Endothelial cell (in vitro differentiated cells): ENCODE data around the gene ATF4. TPM values are rescaled to one million over a fixed set of nuclear protein-coding genes. Genes with fewer than 3 reads are reported as not detected.
A peak's percentile ranks its signal among the peaks of the same experiment; 100 is the strongest.

Experiments
- DNase-seq: peaks from one replicate; pipeline ENCODE4 v3.0.0; 2021; ENCODE audit warnings: low spot score
- H3K27ac Mint-ChIP-seq: one replicate; pipeline ENCODE4 v1.8.0; 2021; ENCODE audit warnings: mixed read lengths, inconsistent platforms; ENCODE audit not compliant: unreplicated experiment
- H3K27me3 Mint-ChIP-seq: one replicate; pipeline ENCODE4 v1.8.0; 2021; ENCODE audit warnings: mild to moderate bottlenecking, moderate library complexity, mixed read lengths, inconsistent platforms; ENCODE audit not compliant: unreplicated experiment
- H3K36me3 Mint-ChIP-seq: one replicate; pipeline ENCODE4 v1.8.0; 2021; ENCODE audit warnings: mild to moderate bottlenecking, low read depth, mixed read lengths, inconsistent platforms; ENCODE audit not compliant: unreplicated experiment
- H3K4me1 Mint-ChIP-seq: one replicate; pipeline ENCODE4 v1.8.0; 2021; ENCODE audit warnings: mild to moderate bottlenecking, mixed read lengths, inconsistent platforms; ENCODE audit not compliant: unreplicated experiment
- H3K4me3 Mint-ChIP-seq: one replicate; pipeline ENCODE4 v1.8.0; 2021; ENCODE audit warnings: mild to moderate bottlenecking, mixed read lengths, inconsistent platforms; ENCODE audit not compliant: unreplicated experiment
- H3K9me3 Mint-ChIP-seq: one replicate; pipeline ENCODE4 v1.8.0; 2021; ENCODE audit warnings: mixed read lengths, inconsistent platforms; ENCODE audit not compliant: unreplicated experiment
- long read RNA-seq: library from polyadenylated mRNA; unstranded; transcript quantifications from one replicate; pipeline ENCODE4 v2.0.0, GENCODE V29; 2020; ENCODE audit not compliant: unreplicated experiment
- total RNA-seq: library from RNA; stranded (reverse); fragmentation: NEBNext Ultra II Directional; extraction: Animal tissue kit (Norgen Biotek cat#: 25700); gene quantifications from one replicate; pipeline ENCODE4 v1.2.1, GENCODE V29; 2021; ENCODE audit not compliant: unreplicated experiment
- TF ChIP-seq, protein P1 (sequence below): fragments of 200-600 bp; sonication (generic); IDR thresholded peaks from one replicate; pipeline ENCODE4 v1.5.0; 2021; ENCODE audit warnings: antibody characterized with exemption; ENCODE audit not compliant: unreplicated experiment

The ATF4 gene, protein sequence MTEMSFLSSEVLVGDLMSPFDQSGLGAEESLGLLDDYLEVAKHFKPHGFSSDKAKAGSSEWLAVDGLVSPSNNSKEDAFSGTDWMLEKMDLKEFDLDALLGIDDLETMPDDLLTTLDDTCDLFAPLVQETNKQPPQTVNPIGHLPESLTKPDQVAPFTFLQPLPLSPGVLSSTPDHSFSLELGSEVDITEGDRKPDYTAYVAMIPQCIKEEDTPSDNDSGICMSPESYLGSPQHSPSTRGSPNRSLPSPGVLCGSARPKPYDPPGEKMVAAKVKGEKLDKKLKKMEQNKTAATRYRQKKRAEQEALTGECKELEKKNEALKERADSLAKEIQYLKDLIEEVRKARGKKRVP
- 312 TPM for total RNA-seq
- long read RNA-seq, transcript ATF4-201 (2 exons, 2,019 nt) = minor isoform, 8 of 247 reads
- long read RNA-seq, transcript ATF4-202 (3 exons, 1,419 nt) = major isoform, 232 of 247 reads
- long read RNA-seq, partial matches to known transcripts = 2 of 247 reads
- long read RNA-seq, other reads (novel, unspliced or antisense) = 5 of 247 reads

DNA sequence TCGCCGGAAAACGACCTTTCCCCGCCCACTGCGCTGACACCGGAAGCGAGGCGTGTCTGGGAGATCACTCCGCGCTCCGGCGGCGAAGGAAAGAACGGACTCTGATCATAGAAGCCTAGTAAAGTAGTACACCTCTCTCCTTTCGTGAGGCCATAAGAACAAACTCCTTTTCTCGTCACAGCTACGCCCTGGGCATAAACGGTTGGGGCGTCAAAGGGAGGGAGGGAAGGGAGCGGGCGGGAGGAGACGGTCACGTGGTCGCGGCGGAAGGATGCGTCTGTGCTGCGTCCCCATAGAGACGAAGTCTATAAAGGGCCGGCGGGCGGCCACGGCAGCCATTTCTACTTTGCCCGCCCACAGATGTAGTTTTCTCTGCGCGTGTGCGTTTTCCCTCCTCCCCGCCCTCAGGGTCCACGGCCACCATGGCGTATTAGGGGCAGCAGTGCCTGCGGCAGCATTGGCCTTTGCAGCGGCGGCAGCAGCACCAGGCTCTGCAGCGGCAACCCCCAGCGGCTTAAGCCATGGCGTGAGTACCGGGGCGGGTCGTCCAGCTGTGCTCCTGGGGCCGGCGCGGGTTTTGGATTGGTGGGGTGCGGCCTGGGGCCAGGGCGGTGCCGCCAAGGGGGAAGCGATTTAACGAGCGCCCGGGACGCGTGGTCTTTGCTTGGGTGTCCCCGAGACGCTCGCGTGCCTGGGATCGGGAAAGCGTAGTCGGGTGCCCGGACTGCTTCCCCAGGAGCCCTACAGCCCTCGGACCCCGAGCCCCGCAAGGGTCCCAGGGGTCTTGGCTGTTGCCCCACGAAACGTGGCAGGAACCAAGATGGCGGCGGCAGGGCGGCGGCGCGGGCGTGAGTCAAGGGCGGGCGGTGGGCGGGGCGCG lies at the start of gene ATF4:
TSS of gene ATF4 (plus strand) at position 337 of the 880 bp plus-strand sequence. CDS start 884 bp downstream, outside the sequence.
- Mint-ChIP-seq H3K27me3 (peaks cover 15% of the 10 kb centered on the region), H3K36me3 (peaks cover 43% of the 10 kb centered on the region), H3K9me3 (no peaks in the 10 kb centered on the region), H3K27ac (peak within 1 kb of the TSS; percentile 100), H3K4me3 (peak within 1 kb of the TSS; percentile 96), H3K4me1 (peaks cover 51% of the 10 kb centered on the region)
- DNase-seq = peak; percentile 81
- TF ChIP-seq, protein P1, sequence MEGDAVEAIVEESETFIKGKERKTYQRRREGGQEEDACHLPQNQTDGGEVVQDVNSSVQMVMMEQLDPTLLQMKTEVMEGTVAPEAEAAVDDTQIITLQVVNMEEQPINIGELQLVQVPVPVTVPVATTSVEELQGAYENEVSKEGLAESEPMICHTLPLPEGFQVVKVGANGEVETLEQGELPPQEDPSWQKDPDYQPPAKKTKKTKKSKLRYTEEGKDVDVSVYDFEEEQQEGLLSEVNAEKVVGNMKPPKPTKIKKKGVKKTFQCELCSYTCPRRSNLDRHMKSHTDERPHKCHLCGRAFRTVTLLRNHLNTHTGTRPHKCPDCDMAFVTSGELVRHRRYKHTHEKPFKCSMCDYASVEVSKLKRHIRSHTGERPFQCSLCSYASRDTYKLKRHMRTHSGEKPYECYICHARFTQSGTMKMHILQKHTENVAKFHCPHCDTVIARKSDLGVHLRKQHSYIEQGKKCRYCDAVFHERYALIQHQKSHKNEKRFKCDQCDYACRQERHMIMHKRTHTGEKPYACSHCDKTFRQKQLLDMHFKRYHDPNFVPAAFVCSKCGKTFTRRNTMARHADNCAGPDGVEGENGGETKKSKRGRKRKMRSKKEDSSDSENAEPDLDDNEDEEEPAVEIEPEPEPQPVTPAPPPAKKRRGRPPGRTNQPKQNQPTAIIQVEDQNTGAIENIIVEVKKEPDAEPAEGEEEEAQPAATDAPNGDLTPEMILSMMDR = no peak

DNA sequence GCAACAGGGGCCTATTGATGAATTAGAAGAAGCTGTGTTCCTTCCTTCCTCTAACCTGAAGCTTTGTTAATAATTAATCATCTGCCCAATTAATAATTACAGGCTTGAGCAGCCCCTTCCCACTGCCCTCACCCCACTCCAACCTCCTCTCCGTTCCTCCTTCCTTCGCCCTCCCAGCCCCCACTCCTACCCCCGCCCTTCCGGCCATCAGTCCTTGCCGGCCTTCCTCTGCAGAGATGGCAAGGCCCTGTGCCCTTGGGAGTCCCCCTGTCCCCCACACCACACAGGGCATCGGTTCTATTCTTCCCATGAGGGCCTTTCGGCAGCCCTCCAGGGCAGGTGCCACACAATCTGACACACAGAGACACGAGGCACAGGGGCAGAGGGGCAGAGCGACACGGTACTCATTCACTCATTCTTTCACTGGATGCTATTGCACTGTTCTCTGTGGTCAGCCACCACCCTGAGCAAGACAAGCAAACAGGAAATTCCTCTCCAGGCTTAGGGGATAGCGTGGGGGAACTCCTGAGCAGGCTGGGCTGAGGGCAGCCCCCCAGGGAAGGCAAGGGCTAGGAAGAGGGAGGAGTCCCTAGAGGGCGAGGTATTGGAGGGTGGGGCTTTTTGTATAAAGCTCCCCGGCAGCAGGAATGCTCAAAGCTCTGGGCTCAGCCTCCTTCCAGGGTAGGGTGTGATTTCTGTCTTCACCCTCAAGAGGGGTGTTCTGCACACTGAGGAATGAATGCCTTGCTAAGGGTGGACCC lies 48.8 kb upstream of the ATF4 start:
- no peaks in the 10 kb centered on the region for H3K36me3 Mint-ChIP-seq
- H3K4me3 Mint-ChIP-seq = no peak overlapping the region
- H3K9me3 Mint-ChIP-seq = no peaks in the 10 kb centered on the region
- DNase-seq = no peak
- H3K27me3 Mint-ChIP-seq = peaks cover 6% of the 10 kb centered on the region
- H3K27ac Mint-ChIP-seq = no peak overlapping the region
- peaks cover 15% of the 10 kb centered on the region for H3K4me1 Mint-ChIP-seq
- TF ChIP-seq, protein P1 = no peak

DNA sequence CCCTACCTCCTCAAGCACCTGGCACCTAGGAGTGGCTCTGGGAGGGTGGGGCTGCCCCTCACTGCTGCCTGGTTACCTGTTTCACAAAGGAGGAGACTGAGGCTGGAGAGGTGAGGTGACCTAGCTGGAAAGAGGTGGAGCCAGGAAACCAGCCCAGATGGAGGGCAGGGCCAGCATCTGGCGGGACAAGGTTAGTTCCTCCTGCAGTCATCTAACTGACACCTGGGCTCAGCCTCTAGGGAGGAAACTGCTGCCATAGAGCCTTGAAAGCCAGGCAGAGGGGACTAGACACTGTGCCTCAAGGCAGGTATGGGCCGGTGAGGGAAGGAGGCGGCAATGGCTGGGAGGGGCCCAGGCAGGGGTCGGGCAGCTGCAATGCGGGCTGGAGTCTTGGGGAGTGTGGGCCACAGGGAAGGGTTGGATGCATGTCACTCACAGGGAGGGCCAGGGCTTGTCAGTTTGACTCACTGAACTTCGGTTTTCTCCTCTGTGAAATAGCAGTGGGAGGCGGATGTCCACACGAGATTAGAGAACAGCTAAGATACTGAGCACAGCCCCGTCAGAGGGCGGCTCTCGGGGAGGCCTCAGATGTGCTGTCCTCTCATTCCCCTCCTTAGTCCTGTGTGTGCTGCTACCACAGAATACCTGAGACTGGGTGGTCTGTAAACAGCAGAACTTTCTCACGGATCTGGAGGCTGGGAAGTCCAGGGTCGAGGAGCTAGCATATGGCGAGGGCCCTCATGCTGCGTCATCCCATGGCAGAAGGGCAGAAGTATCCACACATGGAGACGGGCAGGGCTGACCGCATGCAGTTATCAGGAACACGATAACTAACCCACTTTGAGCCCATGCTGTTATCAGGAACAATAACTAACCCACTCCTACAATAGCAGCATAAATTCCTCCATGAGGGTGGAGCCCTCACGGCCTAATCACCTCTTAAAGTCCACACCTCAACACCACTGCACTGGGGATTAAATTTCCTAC lies 47.5 kb upstream of the ATF4 start:
- H3K27me3 Mint-ChIP-seq = peaks cover 10% of the 10 kb centered on the region
- H3K27ac Mint-ChIP-seq = no peak overlapping the region
- no peak for DNase-seq
- no peaks in the 10 kb centered on the region for H3K36me3 Mint-ChIP-seq
- TF ChIP-seq, protein P1 = no peak
- no peak overlapping the region for H3K4me3 Mint-ChIP-seq
- H3K9me3 Mint-ChIP-seq = no peaks in the 10 kb centered on the region
- peaks cover 15% of the 10 kb centered on the region for H3K4me1 Mint-ChIP-seq

DNA sequence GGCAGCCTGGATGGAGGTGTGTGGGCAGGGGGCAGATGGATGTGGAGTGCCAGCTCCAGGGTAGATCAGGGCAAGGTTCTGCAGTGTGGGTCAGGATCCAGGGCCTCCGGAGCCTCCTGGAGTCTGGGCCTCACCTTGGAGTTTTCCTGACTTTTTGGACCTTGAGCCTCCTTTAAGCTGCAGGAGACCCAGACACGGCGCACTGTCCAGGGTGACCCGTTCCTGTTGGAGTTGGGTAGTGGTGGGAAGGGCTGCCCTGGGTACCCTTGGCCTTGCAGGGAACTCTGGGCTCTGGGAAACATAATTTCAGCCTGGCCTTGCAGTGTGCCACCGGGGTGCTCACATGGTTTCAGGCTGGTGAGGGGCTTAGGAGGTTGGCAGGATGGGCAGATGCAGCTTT lies 46.5 kb upstream of the ATF4 start:
- Mint-ChIP-seq H3K4me1 (peaks cover 15% of the 10 kb centered on the region), H3K27me3 (peaks cover 10% of the 10 kb centered on the region), H3K36me3 (no peaks in the 10 kb centered on the region), H3K9me3 (no peaks in the 10 kb centered on the region), H3K27ac (no peak overlapping the region), H3K4me3 (no peak overlapping the region)
- no peak for DNase-seq
- TF ChIP-seq, protein P1 = no peak
